SU-DHL-6 (cell line): ENCODE data around the gene PTPRJ.

ENCODE experiments used
- H2AFZ ChIP-seq: fragments of 200-600 bp; sonication (generic); 2 replicates; pipeline ENCODE4 v1.6.1; 2014; ENCODE audit warnings: low read depth, mild to moderate bottlenecking, moderate library complexity, mixed read lengths, antibody characterized with exemption, low read length; ENCODE audit not compliant: severe bottlenecking
- H3F3A ChIP-seq: fragments of 200-600 bp; shearing (Covaris generic); 2 replicates; pipeline ENCODE4 v1.6.0; 2016; ENCODE audit warnings: antibody characterized with exemption, mild to moderate bottlenecking; ENCODE audit not compliant: insufficient read depth
- H3K27ac ChIP-seq: fragments of 200-600 bp; sonication (generic); 2 replicates; pipeline ENCODE4 v1.5.1; 2016; ENCODE audit warnings: low read depth, mild to moderate bottlenecking, low read length, moderate library complexity, mixed read lengths
- H3K27me3 ChIP-seq: fragments of 200-600 bp; sonication (generic), shearing (Covaris generic); 2 replicates; pipeline ENCODE4 v1.6.0; 2014; ENCODE audit warnings: mild to moderate bottlenecking, low read length
- H3K36me3 ChIP-seq: fragments of 200-600 bp; sonication (generic); 2 replicates; pipeline ENCODE4 v1.6.1; 2014; ENCODE audit warnings: mild to moderate bottlenecking, low read length, mixed read lengths
- H3K4me2 ChIP-seq: fragments of 300-600, 200-600 bp; shearing (Covaris generic), sonication (generic); 2 replicates; pipeline ENCODE4 v1.6.0; 2014; ENCODE audit warnings: low read length, low read depth, mild to moderate bottlenecking; ENCODE audit not compliant: poor library complexity, severe bottlenecking
- H3K4me3 ChIP-seq: fragments of 200-600 bp; sonication (generic); 2 replicates; pipeline ENCODE4 v1.5.1; 2014; ENCODE audit warnings: antibody characterized with exemption, low read length, mild to moderate bottlenecking, mixed read lengths; ENCODE audit not compliant: insufficient read depth, poor library complexity, severe bottlenecking
- H3K79me2 ChIP-seq: fragments of 200-600 bp; sonication (generic); 2 replicates; pipeline ENCODE4 v1.6.1; 2014; ENCODE audit warnings: mild to moderate bottlenecking, low read length, moderate library complexity; ENCODE audit not compliant: insufficient read depth
- H3K9ac ChIP-seq: fragments of 200-600 bp; sonication (generic); 2 replicates; pipeline ENCODE4 v1.7.0; 2014; ENCODE audit warnings: mild to moderate bottlenecking, low read length
- H3K9me2 ChIP-seq: fragments of 200-600 bp; sonication (generic); replicated peaks from 2 replicates; pipeline ENCODE4 v1.6.1; 2014; ENCODE audit warnings: low read length; ENCODE audit not compliant: insufficient read depth
- H3K9me3 ChIP-seq: fragments of 200-600 bp; sonication (generic); 2 replicates; pipeline ENCODE4 v1.6.1; 2014; ENCODE audit warnings: low read length, mixed read lengths; ENCODE audit not compliant: insufficient read depth
- H4K20me1 ChIP-seq: fragments of 200-600 bp; sonication (generic); 2 replicates; pipeline ENCODE4 v1.6.1; 2014; ENCODE audit warnings: low read depth, mild to moderate bottlenecking, antibody characterized with exemption, low read length, moderate library complexity, mixed read lengths
- EZH2phosphoT487 ChIP-seq: fragments of 200-600 bp; sonication (generic), shearing (Covaris generic); conservative IDR thresholded peaks from 2 replicates; pipeline ENCODE4 v1.6.1; 2018; ENCODE audit warnings: mild to moderate bottlenecking, antibody characterized with exemption, low read length, moderate library complexity, mixed read lengths
- TF ChIP-seq, protein P1 (sequence below): fragments of 200-600 bp; sonication (generic); IDR thresholded peaks from one replicate; pipeline ENCODE4 v1.5.1; 2017; ENCODE audit warnings: antibody characterized with exemption, mild to moderate bottlenecking, low read length, moderate library complexity; ENCODE audit not compliant: insufficient read depth, poor library complexity, severe bottlenecking

Gene PTPRJ

DNA sequence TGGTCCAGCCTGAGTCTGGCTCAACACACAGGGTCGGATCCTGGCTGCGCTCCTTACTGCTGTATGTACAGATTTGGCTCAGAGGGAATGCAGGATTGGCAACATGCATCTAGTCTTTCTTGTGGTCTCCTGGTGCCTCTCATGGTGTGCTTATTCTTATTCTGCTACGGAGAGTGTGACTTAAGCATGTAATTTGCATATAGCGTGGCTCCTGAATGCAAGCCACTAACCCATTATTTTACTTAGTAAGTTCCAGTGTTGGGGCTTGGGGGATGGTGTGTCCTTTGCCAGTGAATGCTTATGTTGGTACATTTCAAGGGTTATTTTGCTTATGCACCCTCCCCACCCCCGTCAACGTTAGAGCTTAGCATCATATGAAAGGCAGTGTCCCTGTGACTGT, 51.2 kb downstream of the PTPRJ start:
- H3K36me3 ChIP-seq = no peaks in the 10 kb centered on the region
- H3F3A ChIP-seq = no peaks in the 10 kb centered on the region
- peaks cover 2% of the 10 kb centered on the region; the same call in 1 of the 2 replicates for H3K27me3 ChIP-seq
- TF ChIP-seq, protein P1, sequence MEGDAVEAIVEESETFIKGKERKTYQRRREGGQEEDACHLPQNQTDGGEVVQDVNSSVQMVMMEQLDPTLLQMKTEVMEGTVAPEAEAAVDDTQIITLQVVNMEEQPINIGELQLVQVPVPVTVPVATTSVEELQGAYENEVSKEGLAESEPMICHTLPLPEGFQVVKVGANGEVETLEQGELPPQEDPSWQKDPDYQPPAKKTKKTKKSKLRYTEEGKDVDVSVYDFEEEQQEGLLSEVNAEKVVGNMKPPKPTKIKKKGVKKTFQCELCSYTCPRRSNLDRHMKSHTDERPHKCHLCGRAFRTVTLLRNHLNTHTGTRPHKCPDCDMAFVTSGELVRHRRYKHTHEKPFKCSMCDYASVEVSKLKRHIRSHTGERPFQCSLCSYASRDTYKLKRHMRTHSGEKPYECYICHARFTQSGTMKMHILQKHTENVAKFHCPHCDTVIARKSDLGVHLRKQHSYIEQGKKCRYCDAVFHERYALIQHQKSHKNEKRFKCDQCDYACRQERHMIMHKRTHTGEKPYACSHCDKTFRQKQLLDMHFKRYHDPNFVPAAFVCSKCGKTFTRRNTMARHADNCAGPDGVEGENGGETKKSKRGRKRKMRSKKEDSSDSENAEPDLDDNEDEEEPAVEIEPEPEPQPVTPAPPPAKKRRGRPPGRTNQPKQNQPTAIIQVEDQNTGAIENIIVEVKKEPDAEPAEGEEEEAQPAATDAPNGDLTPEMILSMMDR = no peak
- no peak for TF ChIP-seq EZH2phosphoT487
- H2AFZ ChIP-seq = no peak overlapping the region
- no peaks in the 10 kb centered on the region for H4K20me1 ChIP-seq
- no peak overlapping the region for H3K4me2 ChIP-seq
- H3K27ac ChIP-seq = no peak overlapping the region
- no peaks in the 10 kb centered on the region for H3K79me2 ChIP-seq
- no peaks in the 10 kb centered on the region for H3K9me3 ChIP-seq
- no peak overlapping the region for H3K9ac ChIP-seq
- H3K4me3 ChIP-seq = no peak overlapping the region
- no peaks in the 10 kb centered on the region for H3K9me2 ChIP-seq

- no peak overlapping the region for H2AFZ ChIP-seq
- no peaks in the 10 kb centered on the region for H3K79me2 ChIP-seq
- H3K27ac ChIP-seq = no peak overlapping the region
- no peaks in the 10 kb centered on the region for H3K9me2 ChIP-seq
- no peak overlapping the region for H3K4me2 ChIP-seq
- no peak overlapping the region for H3K4me3 ChIP-seq
- no peak overlapping the region for H3K9ac ChIP-seq
- H3K27me3 ChIP-seq = peaks cover 2% of the 10 kb centered on the region; the same call in 1 of the 2 replicates
- H4K20me1 ChIP-seq = no peaks in the 10 kb centered on the region
- H3F3A ChIP-seq = no peaks in the 10 kb centered on the region
- TF ChIP-seq, protein P1 = no peak
- no peak for TF ChIP-seq EZH2phosphoT487
- no peaks in the 10 kb centered on the region for H3K36me3 ChIP-seq
- H3K9me3 ChIP-seq = no peaks in the 10 kb centered on the region
These were observed 52.4 kb downstream of the PTPRJ start for GRCh38 chr11:48032721-48033120.

DNA sequence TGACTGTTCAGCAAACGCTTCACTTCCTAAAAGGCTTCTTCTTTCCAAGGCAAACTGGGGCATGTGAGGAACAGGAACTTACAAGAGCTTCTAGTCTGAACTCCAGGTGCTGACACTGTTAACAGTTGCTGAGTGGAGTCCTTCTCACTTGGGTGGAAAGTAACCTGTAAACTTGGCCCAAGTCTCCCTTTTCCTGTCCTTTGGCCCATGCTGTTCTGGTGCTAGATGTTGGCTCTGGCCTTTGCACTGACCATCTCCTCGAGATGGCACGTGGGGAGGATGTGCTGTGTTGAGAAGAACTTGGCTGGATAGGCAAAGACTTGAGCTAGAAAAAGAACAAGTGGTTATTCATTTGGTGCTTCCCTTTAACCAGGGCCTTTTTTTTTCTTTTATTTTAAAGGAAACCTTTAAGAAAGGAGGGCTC, 53.6 kb downstream of the PTPRJ start:
- Histone ChIP-seq H2AFZ (no peak overlapping the region), H4K20me1 (no peaks in the 10 kb centered on the region), H3K79me2 (no peaks in the 10 kb centered on the region)

More for the DNA sequence above, 53.6 kb downstream of the PTPRJ start:
- Histone ChIP-seq H3K9me3 (no peaks in the 10 kb centered on the region), H3K36me3 (no peaks in the 10 kb centered on the region), H3K27ac (no peak overlapping the region), H3K9ac (no peak overlapping the region), H3K9me2 (no peaks in the 10 kb centered on the region), H3K4me2 (no peak overlapping the region), H3F3A (no peaks in the 10 kb centered on the region), H3K27me3 (peaks cover 2% of the 10 kb centered on the region; the same call in 1 of the 2 replicates), H3K4me3 (no peak overlapping the region)
- TF ChIP-seq, protein P1 = no peak
- no peak for TF ChIP-seq EZH2phosphoT487
